ENCODE data around the gene FANCC.

FANCC gene

GRCh38 chr9:95284162-95285080, 33.1 kb downstream of the FANCC start:
- no peaks in the 10 kb centered on the region for H4K20me1 ChIP-seq (ENCODE audit: insufficient read depth, low read length)
- H3K9ac ChIP-seq (ENCODE audit: low read depth, low read length): no peak overlapping the region
- H3K36me3 ChIP-seq (ENCODE audit: insufficient read depth, low read length): no peaks in the 10 kb centered on the region
- no peaks in the 10 kb centered on the region for H3K27me3 ChIP-seq (ENCODE audit: insufficient read depth, low read length, poor library complexity)
- no peaks in the 10 kb centered on the region for H3K4me1 ChIP-seq (ENCODE audit: insufficient read depth, low read length)
- DNase-seq: no peak
- ATAC-seq (ENCODE audit: insufficient read depth, low read depth): no peak
- peaks cover 2% of the 10 kb centered on the region for H3K9me3 ChIP-seq (ENCODE audit: insufficient read depth, low read length, severe bottlenecking)
- TF ChIP-seq EZH2 (IDR thresholded peaks at IDR 0.05; ENCODE audit: borderline replicate concordance, low read depth, low read length, severe bottlenecking): no peak
- TF ChIP-seq, protein P1, sequence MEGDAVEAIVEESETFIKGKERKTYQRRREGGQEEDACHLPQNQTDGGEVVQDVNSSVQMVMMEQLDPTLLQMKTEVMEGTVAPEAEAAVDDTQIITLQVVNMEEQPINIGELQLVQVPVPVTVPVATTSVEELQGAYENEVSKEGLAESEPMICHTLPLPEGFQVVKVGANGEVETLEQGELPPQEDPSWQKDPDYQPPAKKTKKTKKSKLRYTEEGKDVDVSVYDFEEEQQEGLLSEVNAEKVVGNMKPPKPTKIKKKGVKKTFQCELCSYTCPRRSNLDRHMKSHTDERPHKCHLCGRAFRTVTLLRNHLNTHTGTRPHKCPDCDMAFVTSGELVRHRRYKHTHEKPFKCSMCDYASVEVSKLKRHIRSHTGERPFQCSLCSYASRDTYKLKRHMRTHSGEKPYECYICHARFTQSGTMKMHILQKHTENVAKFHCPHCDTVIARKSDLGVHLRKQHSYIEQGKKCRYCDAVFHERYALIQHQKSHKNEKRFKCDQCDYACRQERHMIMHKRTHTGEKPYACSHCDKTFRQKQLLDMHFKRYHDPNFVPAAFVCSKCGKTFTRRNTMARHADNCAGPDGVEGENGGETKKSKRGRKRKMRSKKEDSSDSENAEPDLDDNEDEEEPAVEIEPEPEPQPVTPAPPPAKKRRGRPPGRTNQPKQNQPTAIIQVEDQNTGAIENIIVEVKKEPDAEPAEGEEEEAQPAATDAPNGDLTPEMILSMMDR (IDR thresholded peaks at IDR 0.05; ENCODE audit: borderline replicate concordance, extremely low read depth, low read length, poor library complexity, severe bottlenecking): no peak
- H3K79me2 ChIP-seq (ENCODE audit: insufficient read depth, low read length): no peaks in the 10 kb centered on the region
- H2AFZ ChIP-seq (ENCODE audit: low read depth, low read length): no peak overlapping the region
- no peak overlapping the region for H3K27ac ChIP-seq (ENCODE audit: low read length)
- H3K4me2 ChIP-seq (ENCODE audit: insufficient read depth, low read length): no peak overlapping the region
- H3K4me3 ChIP-seq (ENCODE audit: low read depth in 1 of 2, low read length in 2 of 2): no peak overlapping the region

GRCh38 chr9:95283673-95284072, 33.8 kb downstream of the FANCC start:
- DNase-seq: no peak
- no peak overlapping the region for H3K9ac ChIP-seq (ENCODE audit: low read depth, low read length)
- no peak overlapping the region for H2AFZ ChIP-seq (ENCODE audit: low read depth, low read length)
- H3K9me3 ChIP-seq (ENCODE audit: insufficient read depth, low read length, severe bottlenecking): peaks cover 2% of the 10 kb centered on the region
- no peak overlapping the region for H3K27ac ChIP-seq (ENCODE audit: low read length)
- no peaks in the 10 kb centered on the region for H3K36me3 ChIP-seq (ENCODE audit: insufficient read depth, low read length)
- no peaks in the 10 kb centered on the region for H3K4me1 ChIP-seq (ENCODE audit: insufficient read depth, low read length)
- H3K4me3 ChIP-seq (ENCODE audit: low read depth in 1 of 2, low read length in 2 of 2): no peak overlapping the region
- TF ChIP-seq EZH2 (IDR thresholded peaks at IDR 0.05; ENCODE audit: borderline replicate concordance, low read depth, low read length, severe bottlenecking): no peak
- TF ChIP-seq, protein P1 (IDR thresholded peaks at IDR 0.05; ENCODE audit: borderline replicate concordance, extremely low read depth, low read length, poor library complexity, severe bottlenecking): no peak
- no peaks in the 10 kb centered on the region for H3K27me3 ChIP-seq (ENCODE audit: insufficient read depth, low read length, poor library complexity)
- no peak for ATAC-seq (ENCODE audit: insufficient read depth, low read depth)
- H4K20me1 ChIP-seq (ENCODE audit: insufficient read depth, low read length): no peaks in the 10 kb centered on the region
- no peak overlapping the region for H3K4me2 ChIP-seq (ENCODE audit: insufficient read depth, low read length)
- no peaks in the 10 kb centered on the region for H3K79me2 ChIP-seq (ENCODE audit: insufficient read depth, low read length)

GRCh38 chr9:95282332-95282731, 35.2 kb downstream of the FANCC start:
- Histone ChIP-seq H3K9me3 (ENCODE audit: insufficient read depth, low read length, severe bottlenecking) (peaks cover 2% of the 10 kb centered on the region), H3K9ac (ENCODE audit: low read depth, low read length) (no peak overlapping the region), H4K20me1 (ENCODE audit: insufficient read depth, low read length) (no peaks in the 10 kb centered on the region), H2AFZ (ENCODE audit: low read depth, low read length) (no peak overlapping the region), H3K4me1 (ENCODE audit: insufficient read depth, low read length) (no peaks in the 10 kb centered on the region), H3K27ac (ENCODE audit: low read length) (no peak overlapping the region), H3K4me2 (ENCODE audit: insufficient read depth, low read length) (no peak overlapping the region), H3K27me3 (ENCODE audit: insufficient read depth, low read length, poor library complexity) (no peaks in the 10 kb centered on the region), H3K4me3 (ENCODE audit: low read depth in 1 of 2, low read length in 2 of 2) (no peak overlapping the region), H3K79me2 (ENCODE audit: insufficient read depth, low read length) (no peaks in the 10 kb centered on the region), H3K36me3 (ENCODE audit: insufficient read depth, low read length) (no peaks in the 10 kb centered on the region)
- ATAC-seq (ENCODE audit: insufficient read depth, low read depth) (no peak), DNase-seq (no peak)
- TF ChIP-seq, protein P1 (IDR thresholded peaks at IDR 0.05; ENCODE audit: borderline replicate concordance, extremely low read depth, low read length, poor library complexity, severe bottlenecking): no peak
- no peak for TF ChIP-seq EZH2 (IDR thresholded peaks at IDR 0.05; ENCODE audit: borderline replicate concordance, low read depth, low read length, severe bottlenecking)

Data from DND-41 (cell line).